ENCODE measurements around the gene CCRL2. TPM values are rescaled to one million over a fixed set of nuclear protein-coding genes. Genes with fewer than 3 reads are reported as not detected.

The CCRL2 gene
- total RNA-seq: 1 to 10 TPM in 1 of 2 donors, under 1 TPM in 1; 0.89 to 4.2 TPM

- Histone ChIP-seq H3K9me3 (no peaks in the 10 kb centered on the region), H3K27me3 (no peaks in the 10 kb centered on the region), H3K4me3 (peak within 1 kb of the TSS; percentile 9 to 40), H3K4me1 (peaks cover 0 to 39% of the 10 kb centered on the region in 2 donors), H3K27ac (peak within 1 kb of the TSS; percentile 71 to 73), H3K36me3 (no peaks in the 10 kb centered on the region)
- peak; percentile 80 for DNase-seq (ENCODE audit: low spot score)
- no peak for TF ChIP-seq CTCF (IDR thresholded peaks at IDR 0.05)
Measured at GRCh38 chr3:46406788-46407611, at the start of gene CCRL2, which contains the start of gene CCR5AS. TSS of gene CCRL2 (plus strand) at chr3:46407259. CDS start at chr3:46408080, 821 bp downstream. TSS of gene CCR5AS (minus strand) at chr3:46407066.

GRCh38 chr3:46358466-46358865, 48.6 kb upstream of the CCRL2 start:
- DNase-seq (ENCODE audit: low spot score): no peak
- Histone ChIP-seq H3K4me1 (peaks cover 0 to 3% of the 10 kb centered on the region in 2 donors), H3K27ac (no peak overlapping the region)

GRCh38 chr3:46359733-46360493, 47.1 kb upstream of the CCRL2 start:
- Histone ChIP-seq H3K27me3 (no peaks in the 10 kb centered on the region), H3K4me3 (no peak overlapping the region), H3K36me3 (no peaks in the 10 kb centered on the region), H3K27ac (no peak overlapping the region), H3K9me3 (no peaks in the 10 kb centered on the region), H3K4me1 (peaks cover 0 to 3% of the 10 kb centered on the region in 2 donors)
- no peak for DNase-seq (ENCODE audit: low spot score)
- no peak for TF ChIP-seq CTCF (IDR thresholded peaks at IDR 0.05)

More at GRCh38 chr3:46358466-46358865, 48.6 kb upstream of the CCRL2 start:
- Histone ChIP-seq H3K27me3 (no peaks in the 10 kb centered on the region), H3K9me3 (no peaks in the 10 kb centered on the region), H3K4me3 (no peak overlapping the region), H3K36me3 (no peaks in the 10 kb centered on the region)
- TF ChIP-seq CTCF (IDR thresholded peaks at IDR 0.05): no peak

GRCh38 chr3:46360907-46361306, 46.2 kb upstream of the CCRL2 start:
- Histone ChIP-seq H3K27ac (no peak overlapping the region), H3K4me1 (peaks cover 0 to 3% of the 10 kb centered on the region in 2 donors), H3K27me3 (no peaks in the 10 kb centered on the region), H3K9me3 (no peaks in the 10 kb centered on the region), H3K36me3 (no peaks in the 10 kb centered on the region), H3K4me3 (no peak overlapping the region)
- no peak for TF ChIP-seq CTCF (IDR thresholded peaks at IDR 0.05)
- no peak for DNase-seq (ENCODE audit: low spot score)

GRCh38 chr3:46361408-46362283, 45.4 kb upstream of the CCRL2 start:
- H3K27ac ChIP-seq: no peak overlapping the region
- DNase-seq (ENCODE audit: low spot score): no peak
- H3K27me3 ChIP-seq: no peaks in the 10 kb centered on the region
- H3K4me3 ChIP-seq: no peak overlapping the region
- no peaks in the 10 kb centered on the region for H3K9me3 ChIP-seq
- H3K36me3 ChIP-seq: no peaks in the 10 kb centered on the region
- TF ChIP-seq CTCF (IDR thresholded peaks at IDR 0.05): no peak
- peaks cover 0 to 3% of the 10 kb centered on the region in 2 donors for H3K4me1 ChIP-seq

Data from right atrium auricular region (tissue), 2 donors.